ENCODE data around the gene SEC31B.

DNA sequence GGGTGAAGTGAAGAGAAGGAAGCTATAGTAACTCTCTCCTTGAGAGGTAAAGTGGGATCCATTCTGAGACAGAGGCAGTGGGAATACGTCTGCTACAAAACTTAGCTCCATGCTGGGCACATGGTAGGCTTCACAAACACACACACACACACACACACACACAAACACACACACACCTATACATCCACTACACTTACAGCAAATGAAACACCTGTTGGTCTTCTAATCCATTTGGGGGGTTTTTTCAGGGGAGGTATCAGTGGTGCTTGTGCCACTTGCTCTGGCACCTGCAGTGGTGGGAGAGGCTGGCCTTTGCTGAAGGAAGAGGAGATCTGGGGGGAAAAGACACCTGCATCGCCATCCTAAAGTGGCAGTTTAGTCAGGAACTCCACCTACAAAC lies 14.5 kb downstream of the SEC31B start:
- TF ChIP-seq, protein P1, sequence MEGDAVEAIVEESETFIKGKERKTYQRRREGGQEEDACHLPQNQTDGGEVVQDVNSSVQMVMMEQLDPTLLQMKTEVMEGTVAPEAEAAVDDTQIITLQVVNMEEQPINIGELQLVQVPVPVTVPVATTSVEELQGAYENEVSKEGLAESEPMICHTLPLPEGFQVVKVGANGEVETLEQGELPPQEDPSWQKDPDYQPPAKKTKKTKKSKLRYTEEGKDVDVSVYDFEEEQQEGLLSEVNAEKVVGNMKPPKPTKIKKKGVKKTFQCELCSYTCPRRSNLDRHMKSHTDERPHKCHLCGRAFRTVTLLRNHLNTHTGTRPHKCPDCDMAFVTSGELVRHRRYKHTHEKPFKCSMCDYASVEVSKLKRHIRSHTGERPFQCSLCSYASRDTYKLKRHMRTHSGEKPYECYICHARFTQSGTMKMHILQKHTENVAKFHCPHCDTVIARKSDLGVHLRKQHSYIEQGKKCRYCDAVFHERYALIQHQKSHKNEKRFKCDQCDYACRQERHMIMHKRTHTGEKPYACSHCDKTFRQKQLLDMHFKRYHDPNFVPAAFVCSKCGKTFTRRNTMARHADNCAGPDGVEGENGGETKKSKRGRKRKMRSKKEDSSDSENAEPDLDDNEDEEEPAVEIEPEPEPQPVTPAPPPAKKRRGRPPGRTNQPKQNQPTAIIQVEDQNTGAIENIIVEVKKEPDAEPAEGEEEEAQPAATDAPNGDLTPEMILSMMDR (IDR thresholded peaks at IDR 0.05) = no peak
- TF ChIP-seq POLR2A (IDR thresholded peaks at IDR 0.05) = no peak

Measured in Peyer's patch (tissue), 4 donors.